GM19238 (cell line): ENCODE measurements around the gene CCZ1B.
"Not testable (repeated sequence)": the region's sequence is repeated elsewhere in the genome, so short reads cannot be mapped to it uniquely, and the experiment has no call there.

ENCODE experiments used
- DNase-seq: peaks from one replicate; pipeline ENCODE4 v3.0.0; 2011; ENCODE audit warnings: low spot score; ENCODE audit not compliant: insufficient read length

CCZ1B gene

DNA sequence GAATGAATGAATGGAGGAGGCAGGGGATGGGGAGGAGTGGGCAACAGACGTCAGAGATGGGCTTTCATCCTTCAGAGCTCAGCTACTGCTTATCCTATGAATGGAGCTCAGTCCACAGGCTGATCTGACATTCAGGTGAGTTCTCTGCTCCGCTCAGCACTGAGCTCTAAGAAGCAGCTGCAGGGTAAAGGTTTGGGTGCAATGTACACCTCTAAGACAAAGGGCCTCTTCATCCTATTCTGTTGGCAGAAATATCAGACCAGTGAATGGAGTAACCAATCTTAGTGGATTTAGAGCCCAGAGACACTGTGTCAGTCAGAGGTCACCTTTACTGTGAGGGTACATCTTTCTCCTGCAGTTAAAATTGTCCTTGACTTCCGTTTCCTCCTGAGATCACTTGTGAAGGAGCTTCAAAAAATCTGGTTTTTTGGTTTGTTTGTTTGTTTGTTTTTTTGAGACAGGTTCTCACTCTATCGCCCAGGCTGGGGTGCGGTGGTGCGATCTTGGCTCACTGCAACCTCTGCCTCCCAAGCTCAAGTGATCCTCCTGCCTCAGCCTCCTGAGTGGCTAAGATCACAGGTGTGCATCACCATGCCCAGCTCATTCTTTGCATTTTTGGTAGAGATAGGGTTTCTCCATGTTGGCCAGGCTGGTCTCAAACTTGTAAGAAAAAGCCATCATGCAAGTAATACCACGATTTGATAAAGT lies 5.1 kb upstream of the CCZ1B start:
- DNase-seq: no peak

DNA sequence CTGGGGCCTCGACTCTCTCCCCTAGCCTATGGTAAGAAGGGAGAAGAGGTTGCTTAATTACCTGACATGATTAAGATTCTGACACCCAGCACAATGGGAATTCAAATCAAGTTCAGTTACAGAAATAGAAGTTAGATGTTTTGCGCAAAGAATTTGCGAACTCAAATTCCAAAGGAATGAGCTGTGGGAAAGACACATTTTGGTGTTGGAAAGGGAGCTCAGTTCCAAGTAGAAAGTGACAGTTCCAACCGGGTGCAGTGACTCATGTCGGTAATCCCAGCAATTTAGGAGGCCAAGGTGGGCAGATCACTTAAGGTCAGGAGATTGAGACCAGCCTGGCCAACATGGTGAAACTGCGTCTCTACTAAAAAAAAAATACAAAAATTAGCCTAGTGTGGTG lies 4.0 kb upstream of the CCZ1B start:
- not testable (repeated sequence) for DNase-seq

DNA sequence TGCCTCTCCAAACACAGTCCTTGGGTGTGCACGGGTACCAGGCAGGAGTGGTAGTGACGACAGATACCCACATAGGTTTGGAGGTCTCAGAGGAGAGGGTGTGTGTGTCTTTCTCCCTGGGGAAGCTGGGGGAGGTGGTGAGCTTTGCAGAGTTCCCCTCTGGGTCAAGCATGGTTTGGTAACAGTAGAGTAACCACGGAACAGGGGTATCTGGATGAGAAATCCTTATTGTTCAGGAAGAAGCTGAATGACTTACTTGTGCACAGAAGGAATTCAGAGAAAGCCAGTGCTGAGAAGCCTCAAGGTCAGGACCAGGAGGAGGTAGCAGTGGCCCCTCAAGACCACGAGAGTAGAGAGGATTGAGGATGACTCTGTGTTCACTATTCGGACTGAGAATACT lies 3.5 kb upstream of the CCZ1B start:
- not testable (repeated sequence) for DNase-seq

DNA sequence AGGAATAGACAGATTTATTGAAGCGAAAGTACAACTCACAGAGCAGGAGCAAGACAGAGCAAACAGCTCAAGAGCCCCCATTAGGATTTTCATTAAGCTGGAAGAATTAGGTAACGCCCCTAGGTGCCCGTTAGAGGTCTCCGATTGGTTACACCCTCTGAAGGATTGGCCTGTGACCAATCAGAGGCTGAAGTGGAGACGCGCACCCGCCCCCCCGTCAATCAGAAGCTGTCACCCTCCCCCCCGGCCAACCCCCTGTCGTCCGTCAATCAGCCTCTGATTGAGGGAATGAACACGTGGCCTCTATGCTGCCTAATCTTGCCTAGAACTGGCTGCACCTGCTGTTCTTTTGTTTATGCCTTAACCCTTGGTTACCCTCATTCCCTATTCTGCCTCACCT lies 1.1 kb upstream of the CCZ1B start:
- DNase-seq: not testable (repeated sequence)

DNA sequence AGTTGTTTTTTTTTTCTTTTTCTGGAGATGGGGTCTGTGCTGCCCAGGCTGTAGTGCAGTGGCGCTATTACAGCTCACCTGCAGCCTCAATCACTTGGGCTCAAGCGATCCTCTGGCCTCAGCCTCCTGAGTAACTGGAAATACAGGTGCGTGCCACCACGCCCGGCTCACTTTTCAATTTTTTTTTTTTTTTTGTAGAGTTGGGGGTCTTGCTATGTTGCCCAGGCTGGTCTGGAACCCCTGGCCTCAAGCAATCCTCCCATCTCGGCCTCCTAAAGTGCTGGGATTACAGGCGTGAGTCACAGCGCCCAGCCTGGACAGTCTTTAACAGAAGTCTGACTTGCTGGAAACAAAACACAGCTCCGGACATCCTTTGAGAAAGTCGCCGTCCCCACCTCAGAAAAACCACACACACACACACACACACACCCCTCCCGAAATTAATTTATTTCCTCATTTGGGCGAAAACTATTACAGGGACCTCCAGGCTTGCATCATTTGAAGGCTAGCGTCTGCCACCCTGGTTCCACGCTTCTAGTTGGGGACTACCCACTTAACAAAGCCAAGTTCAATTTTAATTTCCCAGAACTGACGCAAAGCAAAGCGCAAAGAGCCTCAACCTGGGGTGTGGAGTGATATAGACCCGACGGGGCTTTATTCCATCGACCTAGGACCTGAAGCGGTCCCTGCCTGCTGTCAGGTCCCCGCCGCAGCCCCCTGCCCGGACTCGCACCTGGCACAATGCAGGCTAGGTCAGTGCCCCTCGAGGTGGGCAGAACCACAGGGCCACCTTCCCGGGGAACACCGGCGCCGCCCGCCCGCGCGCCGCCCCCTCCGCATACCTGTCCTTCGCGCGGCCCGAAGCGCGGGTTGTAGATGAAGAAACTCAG lies 594 bp downstream of the CCZ1B start:
- not testable (repeated sequence) for DNase-seq

DNA sequence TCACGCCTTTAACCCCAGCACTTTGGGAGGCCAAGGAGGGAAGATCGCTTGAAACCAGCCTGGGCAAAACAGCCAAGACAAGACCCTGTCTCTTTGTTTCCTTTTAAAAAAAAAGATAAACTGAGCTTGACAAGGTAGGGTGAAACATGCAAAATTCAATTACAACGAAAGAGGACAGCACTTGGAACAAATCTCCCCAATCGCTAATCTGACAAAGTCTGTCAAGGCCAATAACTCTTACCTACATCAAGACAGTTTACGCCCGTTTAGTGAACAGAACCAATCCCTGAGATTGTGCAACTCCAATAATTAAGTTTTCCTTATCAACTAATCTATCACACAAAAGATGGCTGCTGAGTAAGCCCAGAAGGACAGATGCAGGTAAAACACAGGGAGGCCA lies 4.5 kb downstream of the CCZ1B start:
- not testable (repeated sequence) for DNase-seq

DNA sequence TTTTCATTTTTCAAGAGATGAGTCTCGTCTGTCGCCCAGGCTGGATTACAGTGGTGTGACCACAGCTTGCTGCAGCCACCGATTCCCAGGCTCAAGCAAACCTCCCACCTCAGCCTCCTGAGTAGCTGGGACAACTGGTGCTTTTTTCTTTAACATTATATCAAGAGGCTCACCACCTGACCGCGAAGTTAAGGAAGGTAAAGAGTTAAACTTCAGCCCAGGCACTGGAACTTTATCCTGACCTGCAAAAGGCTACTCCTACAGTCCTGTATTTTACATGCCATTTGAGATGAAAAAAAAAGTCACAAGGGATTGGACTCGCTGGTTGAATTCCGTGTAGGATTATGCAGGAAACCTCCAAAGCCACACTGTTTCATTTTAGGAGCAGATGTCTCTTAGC lies 10.6 kb downstream of the CCZ1B start:
- DNase-seq: not testable (repeated sequence)

DNA sequence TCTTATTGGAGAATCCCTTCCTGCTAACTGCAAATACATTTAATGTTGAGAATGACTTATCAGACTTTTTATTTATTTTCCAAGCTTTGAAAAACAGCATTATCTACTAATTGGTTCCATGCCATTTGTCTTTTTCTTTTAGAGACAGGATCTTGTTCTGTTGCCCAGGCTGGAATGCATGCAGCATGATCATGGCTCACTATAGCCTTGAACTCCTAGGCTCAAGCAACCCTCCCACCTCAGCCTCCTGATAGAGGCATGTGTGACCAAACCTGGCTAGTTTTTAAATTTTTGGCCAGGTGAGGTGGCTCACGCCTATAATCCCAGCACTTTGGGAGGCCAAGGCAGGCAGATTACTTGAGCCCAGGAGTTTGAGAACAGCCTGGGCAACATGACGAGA lies 13.1 kb downstream of the CCZ1B start:
- DNase-seq: not testable (repeated sequence)

DNA sequence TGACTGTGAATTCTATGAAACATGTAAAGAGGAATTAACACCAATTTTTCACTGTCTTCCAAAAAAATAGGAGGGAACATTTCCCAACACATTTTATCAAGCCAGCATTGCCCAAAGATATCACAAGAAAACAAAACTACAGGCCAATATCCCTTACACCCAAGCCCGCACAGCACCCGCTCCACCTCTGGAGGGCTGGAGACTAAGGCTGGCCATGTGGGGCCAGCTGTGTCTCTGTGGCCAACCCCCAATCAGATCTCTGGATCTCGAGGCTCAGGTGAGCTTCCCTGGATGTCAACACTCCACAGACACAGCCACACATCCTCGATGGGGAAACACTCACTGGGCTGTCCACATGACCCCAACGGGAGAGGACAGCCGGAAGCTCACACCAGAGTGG lies 18.1 kb downstream of the CCZ1B start:
- not testable (repeated sequence) for DNase-seq

DNA sequence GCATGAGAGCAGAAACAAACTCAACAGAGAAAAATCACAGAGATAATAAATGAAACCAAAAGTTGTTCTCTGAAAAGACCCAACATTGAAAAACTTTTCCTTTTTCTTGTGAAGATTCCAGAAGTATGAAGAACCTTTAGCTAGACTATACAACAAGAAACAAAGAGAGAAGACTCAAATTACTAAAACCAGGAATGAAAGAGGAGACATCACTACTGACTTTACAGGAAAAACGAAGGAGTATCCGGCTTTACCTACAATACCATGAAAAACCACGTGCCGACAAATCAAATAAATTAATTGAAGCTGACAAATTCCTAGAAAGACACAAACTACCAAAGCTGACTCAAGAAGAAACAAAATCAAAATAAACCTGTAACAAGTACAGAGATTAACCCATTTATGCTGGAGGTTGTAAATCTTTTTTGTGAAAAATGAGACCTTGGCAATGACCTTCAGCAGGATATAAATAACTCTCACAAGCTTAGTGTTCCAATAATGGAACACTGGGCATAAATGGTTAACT lies 18.6 kb downstream of the CCZ1B start:
- DNase-seq: not testable (repeated sequence)

DNA sequence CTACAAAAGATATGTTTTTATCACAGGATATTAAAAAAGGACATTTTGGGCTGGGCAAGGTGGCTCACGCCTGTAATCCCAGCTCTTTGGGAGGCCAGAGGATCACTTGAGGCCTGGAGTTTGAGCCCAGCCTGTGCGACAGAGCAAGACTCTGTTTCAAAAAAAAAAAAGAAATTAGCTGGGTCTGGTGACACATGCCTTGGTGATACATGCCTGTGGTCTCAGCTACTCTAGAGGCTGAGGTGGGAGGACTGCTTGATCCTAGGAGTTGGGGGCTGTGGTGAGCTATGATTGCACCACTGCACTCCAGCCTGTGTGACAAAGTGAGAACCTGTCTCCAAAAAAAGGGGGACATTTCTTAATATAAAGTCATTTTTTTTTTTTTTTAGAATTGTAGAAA lies 25.7 kb downstream of the CCZ1B start:
- not testable (repeated sequence) for DNase-seq

DNA sequence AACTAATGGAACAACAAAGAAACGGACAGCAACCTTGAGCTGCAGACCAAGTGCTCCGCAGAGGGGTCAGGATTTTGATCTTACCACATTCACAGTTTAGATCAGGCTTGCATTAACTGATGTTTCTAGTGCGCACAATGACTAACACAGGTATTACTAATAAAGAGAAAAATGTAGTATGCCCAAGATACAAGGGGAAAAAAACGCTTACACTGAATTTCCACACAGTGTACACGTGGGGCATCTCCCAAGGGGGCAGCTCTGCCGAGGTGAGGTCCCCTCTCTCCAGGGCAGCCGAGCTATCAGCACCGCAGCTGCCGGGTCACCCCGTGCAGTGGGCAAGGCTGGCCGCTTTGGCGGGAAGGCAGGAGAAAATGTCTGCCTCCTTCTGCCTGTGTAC lies 26.2 kb downstream of the CCZ1B start:
- DNase-seq: not testable (repeated sequence)

DNA sequence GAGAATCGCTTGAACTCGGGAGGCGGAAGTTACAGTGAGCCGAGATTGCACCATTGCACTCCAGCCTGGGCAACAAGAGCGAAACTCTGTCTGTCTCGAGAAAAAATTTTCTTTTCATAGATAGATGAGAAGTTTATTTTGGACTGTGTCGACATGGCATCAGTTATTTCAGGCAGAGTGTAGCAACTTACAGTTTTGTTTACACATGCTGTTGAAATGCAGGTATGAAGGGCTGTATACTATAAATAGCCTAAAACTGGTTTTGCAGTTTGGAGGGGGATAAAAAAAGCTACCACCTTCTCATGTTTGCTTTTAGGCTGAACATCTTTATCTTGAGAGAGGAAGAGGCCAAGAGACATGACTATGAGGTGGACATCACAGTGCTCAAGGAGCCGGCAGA lies 28.0 kb downstream of the CCZ1B start:
- DNase-seq: not testable (repeated sequence)

DNA sequence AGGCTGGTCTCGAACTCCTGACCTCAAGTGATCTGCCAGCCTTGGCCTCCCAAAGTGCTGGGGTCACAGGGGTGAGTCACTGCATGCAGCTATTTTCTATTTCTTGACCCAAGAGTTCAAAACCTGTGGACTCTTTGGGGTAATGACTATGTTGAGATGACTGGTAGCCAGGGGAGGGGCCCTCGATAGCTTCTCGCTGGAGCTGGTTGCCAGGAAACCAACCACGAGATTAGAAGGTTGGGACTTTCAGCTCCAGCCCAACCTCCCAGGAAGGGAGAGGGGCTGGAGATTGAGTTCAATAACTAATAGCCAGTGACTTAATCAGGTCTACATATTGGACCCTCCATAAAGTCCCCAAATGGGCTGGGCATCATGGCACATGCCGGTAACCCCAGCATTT lies 28.9 kb downstream of the CCZ1B start:
- DNase-seq: not testable (repeated sequence)

DNA sequence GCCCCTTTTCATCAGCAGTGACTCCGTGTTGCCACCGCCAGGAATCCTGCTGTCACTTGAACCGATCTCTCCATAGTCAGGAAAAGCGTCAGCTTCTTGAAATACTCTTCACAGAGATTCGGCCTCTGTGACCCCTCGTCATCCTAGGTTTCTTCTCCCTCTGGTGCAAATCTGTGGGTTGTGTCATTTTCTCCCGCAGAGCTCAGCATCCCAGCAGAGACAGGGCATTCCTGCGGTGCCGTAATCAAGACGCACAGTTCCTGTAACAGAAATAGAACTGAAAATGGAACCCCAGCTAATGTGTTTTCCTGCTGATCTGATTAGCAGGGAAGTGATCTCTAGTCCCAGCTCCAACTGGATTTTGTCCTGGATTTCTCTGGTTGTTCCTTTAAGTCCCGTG lies 31.8 kb downstream of the CCZ1B start:
- not testable (repeated sequence) for DNase-seq

DNA sequence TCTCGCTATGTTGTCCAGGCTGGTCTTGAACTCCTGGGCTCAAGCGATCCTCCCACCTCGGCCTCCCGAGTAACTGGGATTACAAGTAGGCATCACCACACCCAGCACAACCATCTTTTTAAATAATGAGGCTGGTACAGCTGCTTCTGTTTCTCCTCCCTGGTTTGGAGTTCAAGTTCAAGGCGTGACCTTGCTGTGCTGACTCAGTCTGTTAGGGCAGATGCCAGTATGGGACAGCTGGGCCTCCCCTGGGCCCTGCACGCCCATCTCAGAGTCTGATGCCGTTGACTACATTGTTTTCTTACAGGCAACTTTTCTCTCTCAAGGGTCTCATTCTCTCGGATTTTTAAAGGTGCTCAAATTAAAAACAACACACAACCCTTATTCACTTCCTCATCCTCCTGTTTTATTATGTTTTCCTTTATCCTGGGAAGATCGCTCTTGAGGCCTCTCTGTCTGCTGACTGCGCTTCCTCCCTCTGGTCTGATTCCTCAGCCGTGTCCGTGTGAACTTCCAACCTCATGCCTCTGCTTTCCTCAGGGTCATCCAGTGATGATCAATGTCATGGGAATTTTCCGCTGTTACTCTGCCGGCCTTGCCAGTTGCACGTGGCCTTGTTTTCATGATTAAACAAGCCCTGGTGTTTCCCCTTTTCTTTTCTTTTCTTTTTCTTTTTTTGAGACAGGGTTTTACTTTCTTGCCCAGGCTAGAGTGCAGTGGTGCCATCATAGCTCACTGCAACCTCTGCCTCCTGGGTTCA lies 33.8 kb downstream of the CCZ1B start:
- not testable (repeated sequence) for DNase-seq

DNA sequence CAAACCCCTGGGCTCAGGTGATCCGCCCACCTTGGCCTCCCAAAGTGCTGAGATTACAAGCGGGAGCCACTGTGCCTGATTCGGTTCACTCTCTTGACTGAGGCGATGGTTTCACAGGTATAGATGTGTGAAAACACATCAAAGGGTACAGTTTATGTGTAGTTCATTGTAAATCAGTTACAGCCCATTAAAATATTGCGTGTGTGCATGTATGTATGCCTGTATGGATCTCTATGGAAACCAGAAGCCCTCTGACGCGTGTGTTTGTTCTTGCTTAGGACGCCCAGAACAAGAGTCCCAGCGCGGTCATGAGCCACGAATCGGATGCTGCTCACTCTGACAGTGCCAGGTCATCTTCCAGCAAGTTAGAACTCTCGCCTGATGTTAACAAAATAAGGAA lies 36.7 kb downstream of the CCZ1B start:
- not testable (repeated sequence) for DNase-seq

DNA sequence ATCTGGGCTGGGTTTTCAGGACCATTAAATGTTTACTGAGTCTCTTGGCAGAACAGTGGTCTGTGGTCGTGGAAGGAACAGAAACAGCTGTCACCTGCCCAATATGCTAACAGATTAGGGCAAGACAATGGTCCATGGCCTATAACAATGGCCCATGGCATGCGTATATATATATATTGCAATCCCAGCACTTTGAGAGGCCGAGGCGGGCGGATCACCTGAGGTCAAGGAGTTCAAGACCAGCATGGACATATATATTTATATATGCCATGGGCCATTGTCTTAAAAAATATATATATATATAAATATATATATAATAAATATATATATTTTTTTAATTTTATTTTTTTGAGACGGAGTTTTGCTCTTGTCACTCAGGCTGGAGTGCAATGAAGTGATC lies 44.5 kb downstream of the CCZ1B start:
- not testable (repeated sequence) for DNase-seq

DNA sequence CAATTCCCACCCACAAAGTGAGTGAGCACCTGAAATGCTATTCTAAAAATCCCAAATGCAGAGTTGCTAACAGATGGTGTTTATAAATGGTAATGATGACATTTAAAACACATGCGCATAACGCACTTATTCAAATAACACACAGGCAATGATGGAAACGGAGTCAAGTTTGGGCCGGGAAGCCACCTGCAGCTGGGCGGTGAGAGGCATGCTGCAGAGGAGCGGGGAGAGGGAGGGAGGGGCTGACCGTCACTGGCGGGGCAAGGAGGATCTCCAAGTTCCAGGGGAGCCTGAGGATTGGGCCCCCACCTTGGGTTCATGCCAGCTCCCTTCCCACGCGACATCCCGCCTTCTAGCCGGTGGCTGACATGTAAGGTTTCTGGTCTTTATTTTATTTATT lies 64.9 kb downstream of the CCZ1B start:
- DNase-seq: not testable (repeated sequence)

DNA sequence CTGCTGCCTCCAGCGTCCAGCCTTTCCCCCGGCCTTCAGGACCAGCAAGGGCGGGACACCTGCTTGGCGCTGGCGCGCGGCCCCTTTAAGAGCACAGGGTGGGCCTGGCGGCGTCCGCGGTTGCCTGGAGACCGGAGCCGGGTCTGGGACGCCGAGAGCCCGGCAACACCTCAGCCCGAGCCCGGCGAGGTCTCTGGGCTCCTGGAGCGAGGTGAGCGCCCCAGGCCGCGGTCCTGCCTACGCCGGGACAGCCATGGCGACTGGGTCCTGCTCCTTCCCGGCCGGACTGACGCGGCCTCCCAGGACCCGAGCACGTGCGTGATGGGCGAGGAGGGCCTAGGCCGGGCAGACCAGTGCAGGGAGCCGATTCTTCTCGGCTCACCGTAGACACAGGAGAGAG lies 72.1 kb downstream of the CCZ1B start, which contains the start of gene RSPH10B2:
RSPH10B2 (plus strand) TSS at position 140 of the 400 bp plus-strand sequence. CDS start 3,575 bp downstream, outside the sequence.
- DNase-seq: not testable (repeated sequence)

DNA sequence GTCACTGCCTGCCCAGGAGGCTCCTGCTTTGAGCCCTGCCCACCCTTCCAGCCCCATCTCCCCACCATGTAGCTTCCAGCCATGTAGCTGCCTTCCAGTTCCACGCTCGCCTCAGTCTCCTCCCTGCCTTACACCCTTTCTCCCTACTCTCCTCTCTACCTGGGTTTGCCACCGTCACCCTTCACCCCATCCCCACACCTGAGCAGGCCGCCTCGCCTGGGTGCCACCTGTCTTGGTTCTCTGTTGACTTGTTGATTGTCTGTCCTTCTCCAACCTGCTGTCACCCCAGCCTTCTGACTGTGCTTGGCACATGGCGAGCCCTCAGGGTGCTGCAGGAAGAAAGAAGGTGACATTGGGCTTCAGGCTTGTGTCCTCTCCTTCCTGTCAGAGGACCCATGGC lies 75.9 kb downstream of the CCZ1B start:
- DNase-seq: not testable (repeated sequence)
